ENCODE data around the gene REC114.

- no peak for TF ChIP-seq POLR2A (IDR thresholded peaks at IDR 0.05; ENCODE audit: low read length)
- no peak for TF ChIP-seq GATA1 (IDR thresholded peaks at IDR 0.05; ENCODE audit: low read depth, low read length)
Measured at GRCh38 chr15:73493922-73494321, 51.0 kb downstream of the REC114 start.
